H9 (cell line): Measurements from ENCODE around the gene SPEG. TPM values are rescaled to one million over a fixed set of nuclear protein-coding genes. Genes with fewer than 3 reads are reported as not detected.

Source experiments
- DNase-seq: peaks from one replicate; pipeline ENCODE4 v3.0.0-alpha.2; 2017
- H2AFZ ChIP-seq: one replicate; pipeline ENCODE4 v1.6.1; 2013; ENCODE audit warnings: mild to moderate bottlenecking, low read length, control low read depth, moderate library complexity
- H2AK5ac ChIP-seq: 2 replicates; pipeline ENCODE4 v1.6.1; 2013; ENCODE audit warnings: low read length, control low read depth, mixed read lengths; ENCODE audit not compliant: insufficient read length
- H2BK120ac ChIP-seq: one replicate; pipeline ENCODE4 v1.6.1; 2013; ENCODE audit warnings: low read depth, mild to moderate bottlenecking, low read length, control low read depth, inconsistent platforms; ENCODE audit not compliant: poor library complexity, severe bottlenecking
- H2BK12ac ChIP-seq: 2 replicates; pipeline ENCODE4 v1.6.1; 2013; ENCODE audit warnings: low read length, control low read depth, mixed read lengths, low read depth; ENCODE audit not compliant: insufficient read length
- H2BK15ac ChIP-seq: 2 replicates; pipeline ENCODE4 v1.6.1; 2013; ENCODE audit warnings: low read depth, low read length, control low read depth
- H2BK20ac ChIP-seq: one replicate; pipeline ENCODE4 v1.6.1; 2013; ENCODE audit warnings: low read depth, mild to moderate bottlenecking, low read length, control low read depth, inconsistent platforms; ENCODE audit not compliant: poor library complexity, severe bottlenecking
- H2BK5ac ChIP-seq: 2 replicates; pipeline ENCODE4 v1.6.1; 2013; ENCODE audit warnings: low read length, control low read depth, mixed read lengths; ENCODE audit not compliant: insufficient read length
- H3K14ac ChIP-seq: 2 replicates; pipeline ENCODE4 v1.6.1; 2013; ENCODE audit warnings: low read length, control low read depth; ENCODE audit not compliant: insufficient read depth
- H3K18ac ChIP-seq: 2 replicates; pipeline ENCODE4 v1.6.1; 2013; ENCODE audit warnings: low read depth, mild to moderate bottlenecking, mixed read lengths, low read length, control low read depth; ENCODE audit not compliant: insufficient read length
- H3K23ac ChIP-seq: 2 replicates; pipeline ENCODE4 v1.6.1; 2013; ENCODE audit warnings: low read length, control low read depth, mixed read lengths, low read depth; ENCODE audit not compliant: insufficient read length
- H3K23me2 ChIP-seq: 2 replicates; pipeline ENCODE4 v1.6.1; 2013; ENCODE audit warnings: low read depth, mild to moderate bottlenecking, mixed read lengths, low read length, control low read depth; ENCODE audit not compliant: insufficient read length, poor library complexity, severe bottlenecking
- H3K27ac ChIP-seq: 2 replicates; pipeline ENCODE4 v1.5.1; 2013; ENCODE audit warnings: low read length, control low read depth, mixed read lengths, low read depth; ENCODE audit not compliant: insufficient read length
- H3K27me3 ChIP-seq: 2 replicates; pipeline ENCODE4 v1.6.1; 2013; ENCODE audit warnings: low read length, control low read depth, inconsistent platforms; ENCODE audit not compliant: insufficient read depth
- H3K4ac ChIP-seq: 2 replicates; pipeline ENCODE4 v1.6.1; 2013; ENCODE audit warnings: low read depth, mild to moderate bottlenecking, control low read depth, inconsistent platforms, low read length, moderate library complexity
- H3K4me1 ChIP-seq: 2 replicates; pipeline ENCODE4 v1.6.1; 2013; ENCODE audit warnings: low read length, control low read depth, inconsistent platforms; ENCODE audit not compliant: insufficient read depth
- H3K4me2 ChIP-seq: 2 replicates; pipeline ENCODE4 v1.6.1; 2013; ENCODE audit warnings: low read length, control low read depth, mixed read lengths; ENCODE audit not compliant: insufficient read length, insufficient read depth
- H3K56ac ChIP-seq: 2 replicates; pipeline ENCODE4 v1.6.1; 2013; ENCODE audit warnings: low read depth, mild to moderate bottlenecking, mixed read lengths, low read length, control low read depth; ENCODE audit not compliant: insufficient read length
- H3K79me1 ChIP-seq: 2 replicates; pipeline ENCODE4 v1.6.1; 2013; ENCODE audit warnings: low read depth, mild to moderate bottlenecking, moderate library complexity, low read length, control low read depth, inconsistent platforms; ENCODE audit not compliant: insufficient read depth, poor library complexity, severe bottlenecking
- H3K79me2 ChIP-seq: 2 replicates; pipeline ENCODE4 v1.6.1; 2013; ENCODE audit warnings: low read length, control low read depth, inconsistent platforms; ENCODE audit not compliant: insufficient read depth
- H3K9ac ChIP-seq: 2 replicates; pipeline ENCODE4 v1.6.1; 2013; ENCODE audit warnings: low read length, control low read depth, mixed read lengths; ENCODE audit not compliant: insufficient read length; ENCODE audit errors: extremely low read depth
- H3K9me3 ChIP-seq: one replicate; pipeline ENCODE4 v1.6.1; 2013; ENCODE audit warnings: low read depth, low read length, inconsistent platforms; ENCODE audit not compliant: control insufficient read depth
- H3T11ph ChIP-seq: one replicate; pipeline ENCODE4 v1.6.1; 2013; ENCODE audit warnings: mild to moderate bottlenecking, low read length, control low read depth, inconsistent platforms
- H4K20me1 ChIP-seq: one replicate; pipeline ENCODE4 v1.6.1; 2013; ENCODE audit not compliant: control insufficient read depth, insufficient read length, insufficient read depth
- H4K5ac ChIP-seq: 2 replicates; pipeline ENCODE4 v1.6.1; 2013; ENCODE audit warnings: low read depth, mild to moderate bottlenecking, mixed read lengths, low read length, control low read depth; ENCODE audit not compliant: insufficient read length
- H4K8ac ChIP-seq: replicated peaks from 2 replicates; pipeline ENCODE4 v1.6.1; 2013; ENCODE audit warnings: low read length, control low read depth, mixed read lengths, low read depth; ENCODE audit not compliant: insufficient read length
- H4K91ac ChIP-seq: 2 replicates; pipeline ENCODE4 v1.6.1; 2013; ENCODE audit warnings: low read depth, mild to moderate bottlenecking, moderate library complexity, mixed read lengths, low read length, control low read depth; ENCODE audit not compliant: insufficient read length
- H3K27ac Mint-ChIP-seq, 3 experiments: 2 replicates in 2 of 3; 3 replicates in 1 of 3; pipeline ENCODE4 v1.8.0; 2020 to 2021; ENCODE audit warnings: mixed read lengths in 3 of 3, mild to moderate bottlenecking in 1 of 3, moderate library complexity in 1 of 3
- H3K27me3 Mint-ChIP-seq: 2 replicates; pipeline ENCODE4 v1.8.0; 2021; ENCODE audit warnings: low read depth, mild to moderate bottlenecking, moderate library complexity, mixed read lengths
- H3K36me3 Mint-ChIP-seq, 3 experiments: 2 replicates in 2 of 3; 3 replicates in 1 of 3; pipeline ENCODE4 v1.8.0; 2020 to 2021; ENCODE audit warnings: low read depth in 3 of 3, mixed read lengths in 3 of 3; ENCODE audit not compliant: insufficient read depth in 1 of 3
- H3K4me1 Mint-ChIP-seq, 2 experiments: 2 replicates each; pipeline ENCODE4 v1.8.0; 2020; ENCODE audit warnings: mixed read lengths in 2 of 2
- H3K4me3 Mint-ChIP-seq, 2 experiments: 2 replicates in 1 of 2; 3 replicates in 1 of 2; pipeline ENCODE4 v1.8.0; 2020 to 2021; ENCODE audit warnings: mild to moderate bottlenecking in 2 of 2, mixed read lengths in 2 of 2, moderate library complexity in 1 of 2
- H3K9me3 Mint-ChIP-seq, 2 experiments: 2 replicates in 1 of 2; 3 replicates in 1 of 2; pipeline ENCODE4 v1.8.0; 2020; ENCODE audit warnings: mild to moderate bottlenecking in 2 of 2, mixed read lengths in 2 of 2, moderate library complexity in 1 of 2
- WGBS: extraction: QIAGEN DNeasy Blood & Tissue Kit; methylation state at CpG from one replicate; pipeline ENCODE4 v1.1.7; 2013; ENCODE audit warnings: missing lambda C conversion rate, low lambda C conversion rate, mixed read lengths; ENCODE audit not compliant: insufficient read length; ENCODE audit errors: extremely low coverage; 5-methylcytosine and 5-hydroxymethylcytosine counted together
- total RNA-seq: library from RNA; stranded (reverse); gene quantifications from 2 replicates; pipeline ENCODE4 v1.2.1, GENCODE V29; 2021
- TF ChIP-seq, protein P1 (sequence below): fragments of 200-600 bp; sonication (generic); conservative IDR thresholded peaks from 3 replicates; pipeline ENCODE4 v1.8.0; 2021; ENCODE audit warnings: antibody characterized with exemption, mild to moderate bottlenecking

Gene SPEG
- total RNA-seq, 1 experiment from 2014 or later: 23.7 TPM

DNA sequence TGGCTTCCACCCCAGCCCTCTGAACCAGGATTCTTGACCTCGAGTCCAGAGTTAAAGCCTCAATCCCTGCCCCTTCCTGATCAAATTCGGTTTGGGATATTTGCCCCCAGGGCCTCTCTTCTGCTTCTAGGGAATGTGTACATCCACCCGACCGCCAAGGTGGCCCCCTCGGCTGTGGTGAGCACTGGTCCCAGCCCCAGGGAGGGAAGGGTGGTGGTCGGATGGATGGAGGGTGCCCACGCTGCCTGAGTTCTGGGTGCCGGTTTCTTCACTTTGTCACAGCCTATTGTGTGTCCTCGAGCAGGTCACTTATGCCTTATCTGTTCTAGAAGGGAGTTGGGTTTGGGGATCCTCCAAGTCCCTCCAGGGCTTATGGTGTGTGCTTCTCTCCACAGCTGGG, 70.9 kb downstream of the SPEG start:
- no peak overlapping the region for H2BK20ac ChIP-seq
- H2BK120ac ChIP-seq: no peak overlapping the region
- no peaks in the 10 kb centered on the region for H4K20me1 ChIP-seq
- no peak overlapping the region for H3K27ac ChIP-seq
- no peaks in the 10 kb centered on the region for H3K79me1 ChIP-seq
- peaks cover 13% of the 10 kb centered on the region for H3K27me3 Mint-ChIP-seq
- H3K56ac ChIP-seq: no peak overlapping the region
- H3T11ph ChIP-seq: no peak overlapping the region
- H3K27ac Mint-ChIP-seq: no peak overlapping the region; a peak in 1 of 7 replicates
- H3K4me3 Mint-ChIP-seq: no peak overlapping the region
- no peaks in the 10 kb centered on the region for H3K9me3 ChIP-seq
- no peak overlapping the region for H2BK12ac ChIP-seq
- H3K9ac ChIP-seq: no peak overlapping the region
- peaks cover 13% of the 10 kb centered on the region; the same call in 1 of the 2 replicates for H3K4me1 ChIP-seq
- no peak for DNase-seq
- TF ChIP-seq, protein P1, sequence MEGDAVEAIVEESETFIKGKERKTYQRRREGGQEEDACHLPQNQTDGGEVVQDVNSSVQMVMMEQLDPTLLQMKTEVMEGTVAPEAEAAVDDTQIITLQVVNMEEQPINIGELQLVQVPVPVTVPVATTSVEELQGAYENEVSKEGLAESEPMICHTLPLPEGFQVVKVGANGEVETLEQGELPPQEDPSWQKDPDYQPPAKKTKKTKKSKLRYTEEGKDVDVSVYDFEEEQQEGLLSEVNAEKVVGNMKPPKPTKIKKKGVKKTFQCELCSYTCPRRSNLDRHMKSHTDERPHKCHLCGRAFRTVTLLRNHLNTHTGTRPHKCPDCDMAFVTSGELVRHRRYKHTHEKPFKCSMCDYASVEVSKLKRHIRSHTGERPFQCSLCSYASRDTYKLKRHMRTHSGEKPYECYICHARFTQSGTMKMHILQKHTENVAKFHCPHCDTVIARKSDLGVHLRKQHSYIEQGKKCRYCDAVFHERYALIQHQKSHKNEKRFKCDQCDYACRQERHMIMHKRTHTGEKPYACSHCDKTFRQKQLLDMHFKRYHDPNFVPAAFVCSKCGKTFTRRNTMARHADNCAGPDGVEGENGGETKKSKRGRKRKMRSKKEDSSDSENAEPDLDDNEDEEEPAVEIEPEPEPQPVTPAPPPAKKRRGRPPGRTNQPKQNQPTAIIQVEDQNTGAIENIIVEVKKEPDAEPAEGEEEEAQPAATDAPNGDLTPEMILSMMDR: no peak
- no CpG with 5 or more reads among the region's 9 CpGs for WGBS
- no peak overlapping the region for H4K91ac ChIP-seq
- no peak overlapping the region for H2BK15ac ChIP-seq
- H3K23me2 ChIP-seq: peaks cover 4% of the 10 kb centered on the region
- no peaks in the 10 kb centered on the region for H3K79me2 ChIP-seq
- H2AFZ ChIP-seq: no peak overlapping the region
- H2AK5ac ChIP-seq: no peak overlapping the region
- H3K23ac ChIP-seq: no peak overlapping the region
- peaks cover 56 to 59% of the 10 kb centered on the region in 2 experiments for H3K4me1 Mint-ChIP-seq
- no peaks in the 10 kb centered on the region for H3K9me3 Mint-ChIP-seq
- no peaks in the 10 kb centered on the region for H3K27me3 ChIP-seq
- H3K4ac ChIP-seq: no peak overlapping the region
- H3K36me3 Mint-ChIP-seq: peaks cover 16 to 19% (median 17%) of the 10 kb centered on the region in 3 experiments
- no peak overlapping the region for H3K14ac ChIP-seq
- H4K8ac ChIP-seq: no peak overlapping the region
- no peak overlapping the region for H3K18ac ChIP-seq
- no peak overlapping the region for H4K5ac ChIP-seq
- no peak overlapping the region for H3K4me2 ChIP-seq
- no peak overlapping the region for H2BK5ac ChIP-seq
